Astrocyte of the spinal cord (primary cell): ENCODE results near the gene ARHGEF1.

ENCODE experiments used
- DNase-seq: peaks from one replicate; pipeline ENCODE4 v3.0.0; 2011; ENCODE audit warnings: low read depth, low spot score
- H3K4me3 ChIP-seq: 2 replicates; pipeline ENCODE4 v1.5.1; 2011; ENCODE audit warnings: low read depth, mild to moderate bottlenecking, low read length, moderate library complexity
- in situ Hi-C: cut with HindIII; loops from 2 replicates; pipeline ENCODE4 v1.10.0; 2017; ENCODE audit warnings: low sequenced_read_pairs
- TF ChIP-seq, protein P1 (sequence below): IDR thresholded peaks from 2 replicates; pipeline ENCODE4 v1.5.1; 2012; ENCODE audit warnings: low read depth, mild to moderate bottlenecking, low read length, inconsistent platforms

Gene ARHGEF1

DNA sequence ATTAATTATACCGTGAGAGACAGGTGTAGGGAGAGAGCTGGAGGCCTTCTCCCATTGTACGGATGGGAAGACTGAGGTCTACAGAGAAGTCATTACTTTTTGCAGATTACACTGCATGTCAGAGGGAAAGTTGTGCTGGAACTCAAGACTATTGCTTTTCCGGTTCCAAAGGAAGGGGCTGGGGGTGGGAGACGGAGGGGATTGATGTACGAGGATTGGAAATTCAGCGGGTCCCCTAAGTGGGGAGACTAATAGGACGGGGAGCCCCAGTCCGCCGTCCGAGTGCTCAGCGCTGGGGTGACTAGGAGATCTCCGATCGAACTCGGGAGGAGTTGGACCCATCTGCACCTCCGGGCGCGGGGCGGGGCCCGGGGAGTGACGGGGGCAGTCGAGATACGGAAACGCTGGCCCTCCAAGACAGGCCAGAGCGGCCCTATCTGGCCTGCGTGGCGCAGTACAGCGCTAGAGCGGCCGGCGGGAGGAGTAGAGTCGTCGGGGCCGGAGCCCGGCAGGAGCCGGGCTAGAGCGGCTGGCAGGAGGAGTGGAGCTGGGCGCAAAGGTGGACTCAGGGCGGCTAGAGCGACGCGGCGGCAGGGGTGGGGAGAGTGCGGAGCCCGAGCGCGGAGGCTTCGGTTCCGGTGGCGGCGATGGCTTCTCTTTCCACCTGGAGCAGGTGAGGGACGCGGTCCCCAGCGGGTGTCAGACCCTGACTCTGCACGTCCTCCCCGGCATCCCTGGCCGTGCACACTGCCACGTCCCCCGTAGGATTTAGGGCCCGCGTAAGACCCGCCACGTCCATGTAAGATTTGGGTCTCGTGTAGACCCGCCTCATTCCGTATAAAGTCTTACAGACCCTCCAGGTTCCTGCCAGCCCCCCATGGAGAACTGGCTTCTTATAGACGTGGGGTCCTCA lies 1.1 kb downstream of the ARHGEF1 start:
- peak overlapping the region; percentile 86 for H3K4me3 ChIP-seq
- DNase-seq = peak; percentile 97
- in situ Hi-C loops = no loop called here
- TF ChIP-seq, protein P1, sequence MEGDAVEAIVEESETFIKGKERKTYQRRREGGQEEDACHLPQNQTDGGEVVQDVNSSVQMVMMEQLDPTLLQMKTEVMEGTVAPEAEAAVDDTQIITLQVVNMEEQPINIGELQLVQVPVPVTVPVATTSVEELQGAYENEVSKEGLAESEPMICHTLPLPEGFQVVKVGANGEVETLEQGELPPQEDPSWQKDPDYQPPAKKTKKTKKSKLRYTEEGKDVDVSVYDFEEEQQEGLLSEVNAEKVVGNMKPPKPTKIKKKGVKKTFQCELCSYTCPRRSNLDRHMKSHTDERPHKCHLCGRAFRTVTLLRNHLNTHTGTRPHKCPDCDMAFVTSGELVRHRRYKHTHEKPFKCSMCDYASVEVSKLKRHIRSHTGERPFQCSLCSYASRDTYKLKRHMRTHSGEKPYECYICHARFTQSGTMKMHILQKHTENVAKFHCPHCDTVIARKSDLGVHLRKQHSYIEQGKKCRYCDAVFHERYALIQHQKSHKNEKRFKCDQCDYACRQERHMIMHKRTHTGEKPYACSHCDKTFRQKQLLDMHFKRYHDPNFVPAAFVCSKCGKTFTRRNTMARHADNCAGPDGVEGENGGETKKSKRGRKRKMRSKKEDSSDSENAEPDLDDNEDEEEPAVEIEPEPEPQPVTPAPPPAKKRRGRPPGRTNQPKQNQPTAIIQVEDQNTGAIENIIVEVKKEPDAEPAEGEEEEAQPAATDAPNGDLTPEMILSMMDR = no peak

DNA sequence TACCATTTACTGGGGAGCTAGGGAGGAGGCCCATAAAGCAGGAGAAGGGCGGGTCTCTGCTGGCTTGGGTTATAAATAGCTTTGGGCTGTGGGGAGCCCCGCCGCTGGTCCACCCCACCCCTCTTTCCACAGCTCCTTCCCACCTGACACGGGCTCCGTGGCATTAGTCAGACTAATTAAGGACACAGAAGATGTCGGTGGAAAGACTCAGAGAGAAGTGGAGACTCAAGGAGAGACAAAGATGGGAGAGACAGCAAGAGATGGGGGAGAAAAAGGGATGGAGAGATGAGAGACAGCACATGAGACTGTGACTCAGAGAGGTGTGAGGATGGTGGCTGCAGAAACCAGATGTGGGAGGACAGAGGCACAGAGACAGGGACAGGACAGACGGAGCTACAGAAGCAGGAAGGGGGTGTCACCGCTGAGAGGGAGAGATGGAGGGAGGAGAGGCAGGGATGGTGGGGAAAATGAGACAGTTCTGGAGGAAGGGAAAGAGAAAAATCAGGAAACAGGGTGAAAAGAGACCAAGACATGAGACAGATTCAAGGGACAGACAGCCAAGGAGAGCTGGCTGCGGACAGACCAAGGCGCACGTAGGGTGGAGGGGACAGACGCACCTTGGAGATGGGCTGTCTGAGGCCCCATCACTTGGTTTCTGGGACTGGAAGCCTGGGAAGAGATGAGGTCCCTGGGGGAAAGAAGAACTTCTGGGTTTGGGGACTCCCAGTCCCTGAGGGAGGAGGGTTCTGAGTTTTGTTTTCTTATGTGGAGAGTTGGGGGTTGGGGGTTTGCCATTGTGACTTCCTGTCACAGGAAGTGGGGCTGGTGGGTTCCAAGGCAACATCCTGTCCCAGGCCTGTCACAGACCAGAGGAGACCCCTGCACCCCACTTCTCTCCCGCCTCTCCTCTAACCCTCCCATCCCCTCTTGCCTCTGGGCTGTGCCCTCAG lies 4.1 kb downstream of the ARHGEF1 start:
- in situ Hi-C loops = no loop called here
- no peak overlapping the region for H3K4me3 ChIP-seq
- DNase-seq = no peak
- TF ChIP-seq, protein P1 = no peak

DNA sequence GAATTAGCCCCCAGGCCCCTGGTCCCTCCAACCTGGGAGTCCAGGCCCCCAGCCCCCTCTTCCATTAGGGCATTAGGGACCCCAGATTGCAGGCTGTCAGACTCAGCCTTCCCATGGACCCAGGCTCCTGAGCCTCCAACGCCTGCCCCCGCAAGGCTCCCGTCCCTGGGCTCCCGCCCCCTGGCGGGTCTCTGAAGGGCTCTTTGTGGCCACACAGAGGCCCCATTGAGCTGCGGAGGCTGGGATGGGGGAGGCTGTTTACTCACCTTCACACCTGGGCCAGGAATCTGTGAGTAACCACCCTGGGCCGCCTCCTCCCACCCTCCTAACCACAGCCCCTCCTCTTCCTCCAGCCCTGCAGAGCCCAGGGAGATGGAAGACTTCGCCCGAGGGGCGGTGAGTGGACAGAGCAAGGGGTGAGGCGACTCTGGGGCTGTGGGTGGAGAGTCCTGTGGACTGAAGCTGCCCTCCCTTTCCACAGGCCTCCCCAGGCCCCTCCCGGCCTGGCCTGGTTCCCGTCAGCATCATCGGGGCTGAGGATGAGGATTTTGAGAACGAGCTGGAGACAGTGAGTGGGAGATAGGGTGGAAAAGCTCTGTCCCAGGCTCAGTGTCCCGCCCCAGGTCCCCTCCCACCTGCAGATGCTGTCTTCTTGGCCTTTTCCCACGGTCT lies 4.9 kb downstream of the ARHGEF1 start:
- TF ChIP-seq, protein P1 = no peak
- H3K4me3 ChIP-seq = no peak overlapping the region
- peak; percentile 59 for DNase-seq
- in situ Hi-C loops = no loop called here

DNA sequence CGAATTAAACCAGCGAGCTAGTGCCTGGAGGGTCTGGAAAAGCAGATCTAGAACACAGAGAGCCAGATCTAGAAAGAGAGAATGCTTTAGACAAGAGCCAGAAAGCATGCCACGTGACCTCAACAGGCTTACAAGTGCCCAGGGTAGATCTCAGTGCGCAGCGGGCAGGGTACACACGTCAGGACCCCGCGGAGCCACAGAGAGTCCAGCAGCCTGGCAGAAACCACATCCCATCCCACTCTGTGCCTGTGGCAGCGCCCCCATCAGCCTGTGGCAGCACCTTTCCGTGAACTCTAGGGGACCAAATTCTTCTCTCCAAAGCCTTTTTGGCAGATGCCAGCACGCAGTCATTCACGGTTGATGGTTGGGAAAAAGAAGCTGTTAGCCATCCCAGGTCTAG lies 5.9 kb downstream of the ARHGEF1 start:
- no peak for DNase-seq

DNA sequence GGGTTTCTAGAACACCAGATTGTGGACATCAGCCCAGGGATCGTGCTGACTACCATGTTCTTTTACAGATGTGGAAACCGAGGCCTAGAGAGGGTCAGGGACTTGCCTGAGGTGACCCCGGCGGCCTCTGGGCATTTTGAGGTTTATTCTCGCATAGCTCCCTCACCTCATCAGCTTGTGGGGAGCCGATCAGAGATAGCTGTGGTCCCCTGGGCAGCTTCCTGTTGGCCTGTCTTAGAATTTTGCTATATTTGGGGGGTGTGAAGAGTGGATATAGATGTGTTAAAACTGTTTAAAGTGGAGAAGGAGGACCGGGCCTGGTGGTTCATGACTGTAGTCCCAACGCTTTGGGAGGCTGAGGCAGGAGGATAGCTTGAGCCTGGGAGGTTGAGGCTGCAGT lies 6.9 kb downstream of the ARHGEF1 start:
- in situ Hi-C loops = no loop called here
- no peak overlapping the region for H3K4me3 ChIP-seq
- TF ChIP-seq, protein P1 = no peak
- DNase-seq = no peak

More for the DNA sequence above, 5.9 kb downstream of the ARHGEF1 start:
- no peak overlapping the region for H3K4me3 ChIP-seq
- TF ChIP-seq, protein P1 = no peak
- in situ Hi-C loops = no loop called here

DNA sequence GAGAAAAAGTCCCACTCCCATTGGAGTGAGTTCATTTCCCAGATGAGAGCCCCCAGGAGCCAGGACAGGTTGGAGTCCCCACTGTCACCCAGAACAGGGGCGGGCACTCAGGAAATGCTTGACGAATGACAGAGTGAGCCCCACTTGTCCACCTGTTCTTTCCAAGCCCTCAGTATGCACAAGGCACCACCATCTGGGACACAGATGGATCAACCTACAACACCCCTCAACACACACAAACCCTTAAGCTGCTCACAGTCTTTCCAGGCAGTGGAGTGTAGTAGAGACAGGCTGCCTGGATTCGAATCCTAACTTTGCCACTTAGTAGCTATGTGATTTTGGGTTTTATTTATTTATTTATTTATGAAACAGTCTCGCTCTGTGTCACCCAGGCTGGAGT lies 8.0 kb downstream of the ARHGEF1 start:
- in situ Hi-C loops = no loop called here
- H3K4me3 ChIP-seq = no peak overlapping the region

More for the DNA sequence above, 8.0 kb downstream of the ARHGEF1 start:
- TF ChIP-seq, protein P1 = no peak
- DNase-seq = no peak
